Fibroblast of the conjunctiva (primary cell): ENCODE measurements around the gene STAG3.
"Not testable (repeated sequence)": the region's sequence is repeated elsewhere in the genome, so short reads cannot be mapped to it uniquely, and the experiment has no call there.

ENCODE experiments used
- DNase-seq: peaks from one replicate; pipeline ENCODE4 v3.0.0-alpha.2; 2010; ENCODE audit warnings: low read depth

The STAG3 gene

GRCh38 chr7:100247152-100247757, 69.5 kb downstream of the STAG3 start:
- DNase-seq = peak; percentile 55

GRCh38 chr7:100248483-100248882, 70.8 kb downstream of the STAG3 start:
- no peak for DNase-seq

- DNase-seq = no peak
Measured at GRCh38 chr7:100257017-100257416, 79.3 kb downstream of the STAG3 start.

GRCh38 chr7:100259984-100260383, 82.3 kb downstream of the STAG3 start:
- not testable (repeated sequence) for DNase-seq

- DNase-seq = not testable (repeated sequence)
Measured at GRCh38 chr7:100262896-100263295, 85.2 kb downstream of the STAG3 start.
